Panc1 (cell line): ENCODE results near the gene NR6A1. TPM values are rescaled to one million over a fixed set of nuclear protein-coding genes. Genes with fewer than 3 reads are reported as not detected.

Experiments used
- ATAC-seq: fragments of 200-7000 bp; cut with Tn5 transposase; 2 replicates; pipeline ENCODE4 v1.9.1; 2020; ENCODE audit warnings: mild to moderate bottlenecking, moderate library complexity
- BruUV-seq: library from RNA; stranded (reverse); fragments of 400-500 nt; replicated peaks from 2 replicates; lab custom pipeline; 2021; lab: Mats Ljungman, UMichigan
- CTCF ChIA-PET: fragments of 300-600 bp; sonication (Branson Sonifier 250); formaldehyde crosslinking; loops from one replicate; lab custom pipeline; 2022; ENCODE audit warnings: antibody characterized with exemption; lab: Charles Lee
- POLR2A ChIA-PET: fragments of 300-600 bp; sonication (Branson Sonifier 250); formaldehyde crosslinking; loops from one replicate; lab custom pipeline; 2022; ENCODE audit warnings: antibody characterized with exemption; lab: Charles Lee
- DNase-seq: peaks from one replicate; pipeline ENCODE4 v3.0.0-alpha.2; 2010; ENCODE audit warnings: low read depth, low spot score
- H3K27ac ChIP-seq: 2 replicates; pipeline ENCODE4 v1.5.1; 2011; ENCODE audit warnings: mild to moderate bottlenecking, low read length, inconsistent platforms
- H3K27me3 ChIP-seq: fragments of 200-500 bp; sonication (Bioruptor generic); 2 replicates; pipeline ENCODE4 v1.6.0; 2014; ENCODE audit warnings: low read length, inconsistent platforms; ENCODE audit not compliant: control insufficient read depth, insufficient read depth
- H3K36me3 ChIP-seq: fragments of 200-500 bp; sonication (Bioruptor generic); 2 replicates; pipeline ENCODE4 v1.5.1; 2014; ENCODE audit warnings: inconsistent platforms, mild to moderate bottlenecking, low read length, moderate library complexity; ENCODE audit not compliant: control insufficient read depth, insufficient read depth
- H3K4me1 ChIP-seq: 2 replicates; pipeline ENCODE4 v1.5.1; 2011; ENCODE audit warnings: inconsistent platforms, mild to moderate bottlenecking, low read length, moderate library complexity; ENCODE audit not compliant: control insufficient read depth, insufficient read depth
- H3K4me3 ChIP-seq, 2 experiments: 2 replicates each; pipeline ENCODE4 v1.5.1; 2011 to 2012; ENCODE audit warnings: low read depth in 2 of 2, low read length in 2 of 2, mild to moderate bottlenecking in 2 of 2, inconsistent platforms in 1 of 2, moderate library complexity in 1 of 2
- H3K9me3 ChIP-seq: fragments of 200-500 bp; sonication (Bioruptor generic); 2 replicates; pipeline ENCODE4 v1.5.1; 2014; ENCODE audit warnings: low read depth, mild to moderate bottlenecking, inconsistent platforms, low read length, moderate library complexity; ENCODE audit not compliant: control insufficient read depth, insufficient read depth
- CTCF ChIP-seq: fragments of 450-650 bp; IDR thresholded peaks from 2 replicates; pipeline ENCODE4 v1.5.1; 2017; ENCODE audit warnings: mild to moderate bottlenecking
- POLR2AphosphoS5 ChIP-seq: IDR thresholded peaks from 2 replicates; pipeline ENCODE4 v1.6.1; 2012; ENCODE audit warnings: mild to moderate bottlenecking, low read depth, low read length, moderate library complexity
- REST ChIP-seq, 2 experiments: IDR thresholded peaks; 2 replicates each; pipeline ENCODE4 v1.6.1; 2011 to 2012; ENCODE audit warnings: low read depth in 2 of 2, control low read depth in 1 of 2, low read length in 1 of 2, mild to moderate bottlenecking in 1 of 2, moderate library complexity in 1 of 2; ENCODE audit not compliant: insufficient read depth in 1 of 2
- SIN3A ChIP-seq: IDR thresholded peaks from 2 replicates; pipeline ENCODE4 v1.6.1; 2012; ENCODE audit warnings: low read depth, mild to moderate bottlenecking, low read length, moderate library complexity, borderline replicate concordance; ENCODE audit not compliant: insufficient read depth
- TCF7L2 ChIP-seq: IDR thresholded peaks from 2 replicates; pipeline ENCODE4 v1.6.1; 2011; ENCODE audit warnings: mild to moderate bottlenecking, low read depth, low read length, inconsistent platforms
- in situ Hi-C: cut with HindIII; loops from 2 replicates; pipeline ENCODE4 v1.10.0; 2016; ENCODE audit warnings: low sequenced_read_pairs, low pct_unique_long_range_greater_than_20kb
- intact Hi-C: fragments of 100-400 bp; cut with micrococcal nuclease; formaldehyde crosslinking; loops from one replicate; pipeline ENCODE4 v1.10.0; 2022; ENCODE audit not compliant: unreplicated experiment
- total RNA-seq: library from RNA; stranded (reverse); gene quantifications from one replicate; pipeline ENCODE4 v1.2.1, GENCODE V29; 2021; ENCODE audit not compliant: unreplicated experiment

NR6A1 gene
- total RNA-seq, 1 experiment from 2014 or later, result 7.6 TPM

- BruUV-seq, result no TSS peak
- CTCF ChIA-PET, result interaction anchor here (0.7 kb wide), 2 partner anchors 20 to 652 kb away, joined by 5 to 16 read pairs; no protein-coding TSS in a partner anchor
- H3K4me3 ChIP-seq, result peak overlapping the region; percentile 19 to 30; a peak in 3 of 4 replicates
Measured at GRCh38 chr9:124503713-124504529, 267.2 kb downstream of the NR6A1 start.

GRCh38 chr9:124502711-124503702 is 268.1 kb downstream of the NR6A1 start:
- TF ChIP-seq CTCF (no peak), SIN3A (no peak), REST (IDR thresholded peaks at IDR 0.05; ENCODE audit: insufficient read depth in 1 of 2, low read depth in 2 of 2, low read length in 1 of 2) (no peak), POLR2AphosphoS5 (no peak), TCF7L2 (no peak)
- POLR2A ChIA-PET, result no interaction called here
- intact Hi-C loops, result no loop called here
- BruUV-seq, result no TSS peak
- Histone ChIP-seq H3K9me3 (no peaks in the 10 kb centered on the region), H3K4me1 (no peaks in the 10 kb centered on the region), H3K27me3 (no peaks in the 10 kb centered on the region; the same call in 1 of the 2 replicates), H3K36me3 (no peaks in the 10 kb centered on the region), H3K27ac (no peak overlapping the region), H3K4me3 (no peak overlapping the region)
- CTCF ChIA-PET, result interaction anchor here (0.7 kb wide), 1 partner anchor 652 kb away, joined by 16 read pairs; no protein-coding TSS in a partner anchor
- DNase-seq (no peak), ATAC-seq (no peak)
- in situ Hi-C loops, result no loop called here

More at GRCh38 chr9:124503713-124504529, 267.2 kb downstream of the NR6A1 start:
- no peak for ATAC-seq
- H3K36me3 ChIP-seq, result no peaks in the 10 kb centered on the region
- POLR2A ChIA-PET, result no interaction called here
- H3K9me3 ChIP-seq, result no peaks in the 10 kb centered on the region
- in situ Hi-C loops, result no loop called here
- no peak for DNase-seq
- no peaks in the 10 kb centered on the region for H3K4me1 ChIP-seq
- no peaks in the 10 kb centered on the region; the same call in 1 of the 2 replicates for H3K27me3 ChIP-seq
- intact Hi-C loops, result no loop called here
- TF ChIP-seq POLR2AphosphoS5 (no peak), SIN3A (no peak), REST (IDR thresholded peaks at IDR 0.05; ENCODE audit: insufficient read depth in 1 of 2, low read depth in 2 of 2, low read length in 1 of 2) (no peak)
- H3K27ac ChIP-seq, result no peak overlapping the region
